Measurements from ENCODE around the gene MZF1.

DNA sequence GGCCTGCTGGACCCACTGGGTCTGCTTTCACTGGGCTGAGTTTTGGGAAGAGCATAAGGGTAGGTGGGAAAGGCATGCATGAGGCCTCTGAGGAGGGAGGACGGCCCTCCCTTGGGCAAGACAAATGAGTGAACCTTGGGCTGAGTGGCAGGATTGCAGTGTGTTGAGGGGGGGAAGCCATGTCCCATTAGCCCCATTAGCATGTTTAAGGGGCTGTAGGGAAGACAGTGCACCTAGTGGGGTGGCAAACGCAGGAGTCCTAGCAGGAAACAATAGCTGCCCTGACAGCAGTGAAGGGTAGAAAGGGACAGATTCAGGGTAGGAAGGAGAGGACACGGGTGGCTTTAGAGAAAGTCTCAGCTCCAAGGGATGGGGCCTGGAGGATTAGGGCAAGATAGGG is 50.4 kb downstream of the MZF1 start:
- TF ChIP-seq EZH2 (IDR thresholded peaks at IDR 0.05; ENCODE audit: low read depth) = no peak
- TF ChIP-seq, protein P1, sequence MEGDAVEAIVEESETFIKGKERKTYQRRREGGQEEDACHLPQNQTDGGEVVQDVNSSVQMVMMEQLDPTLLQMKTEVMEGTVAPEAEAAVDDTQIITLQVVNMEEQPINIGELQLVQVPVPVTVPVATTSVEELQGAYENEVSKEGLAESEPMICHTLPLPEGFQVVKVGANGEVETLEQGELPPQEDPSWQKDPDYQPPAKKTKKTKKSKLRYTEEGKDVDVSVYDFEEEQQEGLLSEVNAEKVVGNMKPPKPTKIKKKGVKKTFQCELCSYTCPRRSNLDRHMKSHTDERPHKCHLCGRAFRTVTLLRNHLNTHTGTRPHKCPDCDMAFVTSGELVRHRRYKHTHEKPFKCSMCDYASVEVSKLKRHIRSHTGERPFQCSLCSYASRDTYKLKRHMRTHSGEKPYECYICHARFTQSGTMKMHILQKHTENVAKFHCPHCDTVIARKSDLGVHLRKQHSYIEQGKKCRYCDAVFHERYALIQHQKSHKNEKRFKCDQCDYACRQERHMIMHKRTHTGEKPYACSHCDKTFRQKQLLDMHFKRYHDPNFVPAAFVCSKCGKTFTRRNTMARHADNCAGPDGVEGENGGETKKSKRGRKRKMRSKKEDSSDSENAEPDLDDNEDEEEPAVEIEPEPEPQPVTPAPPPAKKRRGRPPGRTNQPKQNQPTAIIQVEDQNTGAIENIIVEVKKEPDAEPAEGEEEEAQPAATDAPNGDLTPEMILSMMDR (conservative IDR thresholded peaks at IDR 0.05) = no peak
